ENCODE measurements around the gene MAGED4.

- TF ChIP-seq CTCF (IDR thresholded peaks at IDR 0.05; ENCODE audit: low read depth, low read length) (no peak), POLR2A (IDR thresholded peaks at IDR 0.05; ENCODE audit: extremely low read depth, insufficient read length) (no peak)
These were observed 45.7 kb upstream of the MAGED4 start for GRCh38 chrX:52138830-52139544.

Measured in NB4 (cell line).